Uterus (tissue), 4 donors: ENCODE measurements around the gene UACA. TPM values are rescaled to one million over a fixed set of nuclear protein-coding genes. Genes with fewer than 3 reads are reported as not detected.

Experiments
- DNase-seq, 2 donors: peaks; one replicate each; pipeline ENCODE4 v3.0.0-alpha.2; 2019 to 2020
- H3K27ac ChIP-seq, 2 donors: fragments of 200-600 bp; sonication (generic); 1 replicate in 1 of 2; 2 replicates in 1 of 2; pipeline ENCODE4 v1.5.1; 2016 to 2018
- H3K27me3 ChIP-seq, 2 donors: fragments of 200-600 bp; sonication (generic); one replicate each; pipeline ENCODE4 v1.5.1; 2018 to 2019; ENCODE audit warnings: control low read depth in 1 of 2
- H3K36me3 ChIP-seq, 2 donors: fragments of 200-600 bp; sonication (generic); one replicate each; pipeline ENCODE4 v1.5.1; 2019; ENCODE audit warnings: control low read depth in 1 of 2
- H3K4me1 ChIP-seq, 2 donors: fragments of 200-600 bp; sonication (generic); one replicate each; pipeline ENCODE4 v1.5.1; 2018 to 2019; ENCODE audit warnings: control low read depth in 1 of 2
- H3K4me3 ChIP-seq, 2 donors: fragments of 200-600 bp; sonication (generic); 1 replicate in 1 of 2; 2 replicates in 1 of 2; pipeline ENCODE4 v1.5.1; 2018 to 2019; ENCODE audit warnings: mild to moderate bottlenecking in 1 of 2
- H3K9me3 ChIP-seq, 2 donors: fragments of 200-600 bp; sonication (generic); one replicate each; pipeline ENCODE4 v1.5.1; 2019; ENCODE audit warnings: control low read depth in 1 of 2
- CTCF ChIP-seq, 4 experiments: fragments of 200-600 bp in 2 of 4; fragments of 450-650 bp in 2 of 4; sonication (generic) in 2 of 4; IDR thresholded peaks; one replicate each; pipeline ENCODE4 v1.5.1; 2016 to 2019; ENCODE audit warnings: antibody characterized with exemption in 4 of 4, mild to moderate bottlenecking in 2 of 4, moderate library complexity in 1 of 4
- POLR2A ChIP-seq, 2 donors: fragments of 450-650 bp; IDR thresholded peaks; one replicate each; pipeline ENCODE4 v1.6.1; 2016; ENCODE audit warnings: antibody characterized with exemption in 2 of 2, mild to moderate bottlenecking in 1 of 2, moderate library complexity in 1 of 2
- intact Hi-C: fragments of 100-400 bp; cut with DNase I; formaldehyde crosslinking; loops from one replicate; pipeline ENCODE4 v1.15.1; 2023; ENCODE audit warnings: low total_unique reads
- total RNA-seq, 4 donors: library from RNA; depleted of rRNA in 3 of 4; stranded (reverse); fragments of >200 nt in 3 of 4; gene quantifications; one replicate each; pipeline versions ENCODE4 v1.1.0 to v1.2.4, GENCODE V29; 2014 to 2023
- donor health status: DM: yes; HTN: yes; CAD: no.

UACA gene
- total RNA-seq, 4 donors from 2014 or later, result 20.9 to 147 (median 60.6) TPM

DNA sequence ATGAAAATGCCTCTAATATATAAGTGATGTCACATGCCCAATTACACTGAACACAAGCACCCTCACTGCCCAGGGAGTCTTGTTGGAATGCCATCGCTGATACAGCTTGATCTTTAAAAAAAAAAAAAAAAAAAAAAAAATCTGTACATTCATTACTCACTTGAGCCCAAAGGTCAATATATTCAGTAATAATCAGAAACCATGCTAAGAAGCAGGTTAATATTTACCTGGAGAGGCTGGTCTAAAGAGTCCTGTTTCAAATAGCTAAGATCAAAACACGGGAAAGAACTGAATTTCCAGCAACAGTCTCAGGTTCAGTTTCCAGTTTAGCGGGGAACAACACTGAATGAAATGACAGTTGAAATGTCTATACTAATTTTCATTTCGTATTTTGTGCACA lies 109.9 kb downstream of the UACA start:
- no peak for TF ChIP-seq POLR2A (IDR thresholded peaks at IDR 0.05)
- no peak for TF ChIP-seq CTCF (IDR thresholded peaks at IDR 0.05)
- Histone ChIP-seq H3K27ac (no peak overlapping the region), H3K4me1 (no peaks in the 10 kb centered on the region), H3K4me3 (no peak overlapping the region), H3K36me3 (no peaks in the 10 kb centered on the region), H3K27me3 (no peaks in the 10 kb centered on the region), H3K9me3 (no peaks in the 10 kb centered on the region)
- no peak for DNase-seq
- intact Hi-C loops, result no loop called here

DNA sequence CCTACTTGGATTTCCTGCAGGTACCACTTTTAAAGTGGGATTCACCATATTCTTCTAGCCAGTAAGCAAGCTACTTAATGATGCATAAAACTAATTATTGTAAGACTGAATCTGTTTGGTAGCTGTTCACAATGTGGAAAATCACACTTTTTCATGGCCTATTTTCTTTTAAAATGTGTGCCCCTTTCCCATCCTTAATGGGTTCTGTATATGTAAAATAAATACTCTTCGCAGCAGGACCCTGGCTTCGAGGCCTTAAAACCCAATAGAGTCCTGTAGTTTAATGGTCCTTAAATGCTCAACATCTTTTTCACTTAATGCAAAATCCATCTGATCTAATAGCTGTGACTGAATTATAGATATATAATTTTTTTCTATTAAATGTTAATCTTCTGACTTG lies 111.0 kb downstream of the UACA start:
- Histone ChIP-seq H3K27me3 (no peaks in the 10 kb centered on the region), H3K27ac (no peak overlapping the region), H3K4me3 (no peak overlapping the region), H3K4me1 (no peaks in the 10 kb centered on the region), H3K36me3 (no peaks in the 10 kb centered on the region), H3K9me3 (no peaks in the 10 kb centered on the region)
- TF ChIP-seq CTCF (IDR thresholded peaks at IDR 0.05), result no peak
- no peak for TF ChIP-seq POLR2A (IDR thresholded peaks at IDR 0.05)
- intact Hi-C loops, result no loop called here
- no peak for DNase-seq

GRCh38 chr15:70651303-70651845 lies 112.0 kb downstream of the UACA start:
- H3K27ac ChIP-seq, result no peak overlapping the region
- no peaks in the 10 kb centered on the region for H3K9me3 ChIP-seq
- H3K36me3 ChIP-seq, result no peaks in the 10 kb centered on the region
- H3K4me3 ChIP-seq, result no peak overlapping the region
- H3K4me1 ChIP-seq, result no peaks in the 10 kb centered on the region
- no peaks in the 10 kb centered on the region for H3K27me3 ChIP-seq
- intact Hi-C loops, result no loop called here
- DNase-seq, result no peak
- TF ChIP-seq POLR2A (IDR thresholded peaks at IDR 0.05) (no peak), CTCF (IDR thresholded peaks at IDR 0.05) (no peak)

DNA sequence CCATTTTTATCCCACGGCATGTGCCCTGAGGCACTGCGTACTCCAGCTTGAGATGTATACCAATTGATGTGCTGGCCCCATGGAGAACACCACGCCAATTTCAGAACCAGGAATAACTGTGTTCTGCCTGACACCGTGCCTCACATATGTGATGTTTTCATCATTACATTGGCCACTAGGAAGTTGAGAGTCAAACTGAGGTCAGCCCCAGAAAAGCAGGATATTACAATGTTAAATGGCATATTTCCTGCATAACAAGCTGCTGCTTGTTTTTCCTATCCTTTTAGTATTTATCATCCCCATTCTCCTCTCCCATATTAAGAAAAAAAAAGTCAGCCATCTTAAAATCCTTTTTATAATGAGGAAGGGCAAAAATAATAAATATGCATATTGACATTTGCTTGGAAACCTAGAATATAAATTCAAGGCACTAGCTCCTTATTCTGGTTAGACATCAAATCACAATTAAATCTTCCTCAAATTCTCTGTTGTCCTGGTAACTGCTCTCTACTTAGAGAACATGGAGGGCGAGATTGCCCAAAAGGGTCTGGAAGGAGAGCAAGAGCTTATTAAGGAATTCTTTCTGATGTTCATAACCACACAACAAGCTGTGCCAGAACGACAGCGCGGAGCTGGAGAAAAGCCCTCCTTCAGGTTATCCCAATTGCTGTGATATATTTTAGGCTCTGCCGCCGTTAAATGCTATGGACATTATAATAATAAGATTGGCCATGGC lies 112.6 kb downstream of the UACA start:
- Histone ChIP-seq H3K36me3 (no peaks in the 10 kb centered on the region), H3K27me3 (no peaks in the 10 kb centered on the region), H3K9me3 (no peaks in the 10 kb centered on the region), H3K4me1 (no peaks in the 10 kb centered on the region), H3K4me3 (no peak overlapping the region), H3K27ac (no peak overlapping the region)
- intact Hi-C loops, result no loop called here
- TF ChIP-seq POLR2A (IDR thresholded peaks at IDR 0.05) (no peak), CTCF (IDR thresholded peaks at IDR 0.05) (no peak)
- DNase-seq, result no peak

DNA sequence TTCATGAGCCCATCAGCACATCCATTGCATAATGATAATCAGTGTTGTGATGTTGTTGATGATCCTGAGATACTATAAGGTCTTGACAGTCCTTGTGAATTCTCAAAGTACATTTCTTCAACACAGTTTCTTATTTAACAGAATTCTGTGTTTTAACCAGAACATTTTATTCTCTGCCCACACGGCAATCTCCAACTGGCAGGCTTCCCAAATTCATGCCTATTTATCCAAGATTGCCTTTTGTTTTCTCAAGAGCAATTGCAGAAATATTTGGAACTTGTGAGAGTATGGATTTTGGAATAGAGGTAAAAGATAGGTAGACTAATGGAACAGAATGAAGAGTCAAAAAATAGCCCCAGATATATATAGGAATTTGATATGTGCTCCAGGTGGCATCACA lies 116.0 kb downstream of the UACA start:
- no peak overlapping the region for H3K27ac ChIP-seq
- no peaks in the 10 kb centered on the region for H3K4me1 ChIP-seq
- H3K27me3 ChIP-seq, result no peaks in the 10 kb centered on the region
- intact Hi-C loops, result no loop called here
- H3K36me3 ChIP-seq, result no peaks in the 10 kb centered on the region
- no peak for TF ChIP-seq CTCF (IDR thresholded peaks at IDR 0.05)
- no peak for TF ChIP-seq POLR2A (IDR thresholded peaks at IDR 0.05)
- no peak overlapping the region for H3K4me3 ChIP-seq
- DNase-seq, result no peak
- no peaks in the 10 kb centered on the region for H3K9me3 ChIP-seq
